AG10803 (cell line): ENCODE data around the gene RIPK4.

Experiments
- DNase-seq: peaks from one replicate; pipeline ENCODE4 v3.0.0; 2010; ENCODE audit warnings: low read depth
- H3K4me3 ChIP-seq: 2 replicates; pipeline ENCODE4 v1.5.1; 2011; ENCODE audit warnings: mild to moderate bottlenecking, low read length, control low read depth
- TF ChIP-seq, protein P1 (sequence below): conservative IDR thresholded peaks from 2 replicates; pipeline ENCODE4 v1.5.1; 2011; ENCODE audit warnings: mild to moderate bottlenecking, low read length, control low read depth, inconsistent platforms

RIPK4 gene

DNA sequence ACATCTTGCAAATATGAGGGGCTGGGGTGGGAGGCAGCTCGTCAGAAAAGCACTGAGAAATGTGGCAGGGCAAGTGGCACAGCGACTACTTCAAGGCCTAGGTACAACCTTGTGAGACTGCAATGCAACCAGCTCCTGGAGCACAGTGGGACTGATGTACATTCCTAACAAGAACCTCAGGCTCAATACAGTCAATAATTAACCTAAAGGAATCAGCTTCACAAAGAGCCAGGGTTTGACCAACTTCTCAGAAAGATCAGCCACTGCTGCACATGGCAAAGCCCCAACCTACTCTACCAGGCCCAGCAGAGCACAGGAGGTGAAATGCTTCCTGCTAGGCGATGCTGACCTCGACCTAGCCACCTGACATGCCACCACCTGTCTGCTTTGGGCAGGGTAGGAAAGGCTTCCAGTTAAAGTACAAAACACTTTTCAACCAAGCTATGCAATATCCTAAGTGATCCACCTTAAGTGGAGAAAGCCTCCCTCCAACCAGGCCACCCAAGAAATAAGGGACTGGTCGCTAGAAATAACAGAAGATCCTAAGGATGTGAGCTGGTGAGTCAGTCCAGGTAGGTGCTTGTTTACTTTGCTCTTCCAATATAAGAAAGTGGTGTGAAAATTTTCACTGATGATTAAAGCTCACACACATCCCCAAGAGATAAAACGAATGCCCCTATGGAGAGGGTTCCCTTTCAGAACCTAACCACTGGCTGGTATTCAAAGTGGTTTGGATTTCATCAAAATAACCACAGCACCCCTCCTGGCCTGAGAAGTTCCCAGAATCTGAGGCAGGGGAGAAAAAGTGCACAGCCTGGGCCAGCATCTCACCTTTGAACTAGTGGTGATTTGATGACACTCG, 2.1 kb downstream of the RIPK4 start:
- no peak for DNase-seq
- no peak overlapping the region for H3K4me3 ChIP-seq
- TF ChIP-seq, protein P1, sequence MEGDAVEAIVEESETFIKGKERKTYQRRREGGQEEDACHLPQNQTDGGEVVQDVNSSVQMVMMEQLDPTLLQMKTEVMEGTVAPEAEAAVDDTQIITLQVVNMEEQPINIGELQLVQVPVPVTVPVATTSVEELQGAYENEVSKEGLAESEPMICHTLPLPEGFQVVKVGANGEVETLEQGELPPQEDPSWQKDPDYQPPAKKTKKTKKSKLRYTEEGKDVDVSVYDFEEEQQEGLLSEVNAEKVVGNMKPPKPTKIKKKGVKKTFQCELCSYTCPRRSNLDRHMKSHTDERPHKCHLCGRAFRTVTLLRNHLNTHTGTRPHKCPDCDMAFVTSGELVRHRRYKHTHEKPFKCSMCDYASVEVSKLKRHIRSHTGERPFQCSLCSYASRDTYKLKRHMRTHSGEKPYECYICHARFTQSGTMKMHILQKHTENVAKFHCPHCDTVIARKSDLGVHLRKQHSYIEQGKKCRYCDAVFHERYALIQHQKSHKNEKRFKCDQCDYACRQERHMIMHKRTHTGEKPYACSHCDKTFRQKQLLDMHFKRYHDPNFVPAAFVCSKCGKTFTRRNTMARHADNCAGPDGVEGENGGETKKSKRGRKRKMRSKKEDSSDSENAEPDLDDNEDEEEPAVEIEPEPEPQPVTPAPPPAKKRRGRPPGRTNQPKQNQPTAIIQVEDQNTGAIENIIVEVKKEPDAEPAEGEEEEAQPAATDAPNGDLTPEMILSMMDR: no peak

DNA sequence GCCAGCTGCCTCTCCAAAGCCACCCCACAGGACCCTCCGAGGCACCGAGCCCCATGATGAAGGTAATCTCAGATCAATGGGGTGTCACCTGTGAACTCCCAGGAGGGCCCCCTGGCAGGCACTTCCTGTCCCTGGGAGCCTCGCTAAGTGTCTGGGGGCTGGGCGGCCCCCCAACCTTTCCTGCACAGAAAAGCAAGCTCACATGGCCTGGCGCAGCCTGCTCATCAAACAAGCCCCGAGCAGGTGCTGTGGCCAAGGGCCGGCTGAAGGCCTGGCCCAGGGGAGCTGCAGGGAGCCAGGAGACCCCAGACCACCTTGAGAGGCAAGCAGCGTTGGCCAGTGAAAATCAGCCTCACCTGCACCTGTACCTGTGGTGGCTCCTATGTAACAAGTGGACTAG, 2.9 kb downstream of the RIPK4 start:
- TF ChIP-seq, protein P1: no peak
- no peak for DNase-seq
- H3K4me3 ChIP-seq: no peak overlapping the region

DNA sequence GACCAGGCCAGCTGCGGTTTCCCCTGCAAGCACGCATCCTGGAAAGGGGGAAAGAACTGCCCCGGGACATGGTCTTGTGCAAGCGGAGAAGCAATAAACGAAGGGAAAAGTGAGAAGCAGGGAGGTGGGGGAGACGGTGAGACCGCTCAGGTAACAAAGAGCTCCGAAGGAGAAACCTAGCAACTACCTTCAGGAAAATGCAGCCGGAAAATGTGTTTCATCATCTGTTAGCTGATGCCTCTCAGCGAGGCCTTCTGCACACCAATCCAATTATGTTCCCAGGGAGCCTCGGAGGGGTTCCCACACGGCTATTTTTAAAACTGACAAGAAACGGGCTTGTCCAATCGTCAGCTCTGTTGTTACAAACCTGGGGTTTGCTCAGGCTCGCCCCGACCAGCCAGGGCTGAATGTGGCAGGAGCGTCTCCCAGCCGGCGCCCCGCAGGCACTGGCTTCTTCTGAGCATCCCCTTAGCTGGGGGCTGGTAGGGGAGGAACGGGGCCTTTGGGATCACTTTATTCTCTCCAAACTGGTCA, 3.4 kb downstream of the RIPK4 start:
- H3K4me3 ChIP-seq: no peak overlapping the region
- TF ChIP-seq, protein P1: no peak

DNA sequence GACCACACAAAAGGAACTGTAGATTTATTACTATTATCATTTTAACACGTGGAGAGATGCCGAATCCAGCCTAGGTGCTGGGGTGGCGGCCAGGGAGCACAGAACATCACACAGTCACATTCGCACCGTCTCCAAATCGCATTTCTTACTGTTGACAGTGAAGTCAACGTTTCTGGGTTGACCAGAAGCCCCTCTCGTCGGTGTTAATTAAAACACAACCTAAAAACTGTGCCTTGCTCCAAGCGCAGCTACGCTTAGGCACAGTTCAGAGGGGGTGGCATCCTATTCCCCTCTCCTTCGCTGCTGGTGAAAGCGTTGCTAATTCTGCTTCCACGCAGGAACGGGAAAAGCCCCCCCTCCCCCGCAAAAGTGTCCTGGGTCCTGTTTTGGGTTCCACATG, 4.1 kb downstream of the RIPK4 start:
- TF ChIP-seq, protein P1: no peak
- DNase-seq: no peak
- H3K4me3 ChIP-seq: no peak overlapping the region

More for the DNA sequence above, 3.4 kb downstream of the RIPK4 start:
- no peak for DNase-seq

DNA sequence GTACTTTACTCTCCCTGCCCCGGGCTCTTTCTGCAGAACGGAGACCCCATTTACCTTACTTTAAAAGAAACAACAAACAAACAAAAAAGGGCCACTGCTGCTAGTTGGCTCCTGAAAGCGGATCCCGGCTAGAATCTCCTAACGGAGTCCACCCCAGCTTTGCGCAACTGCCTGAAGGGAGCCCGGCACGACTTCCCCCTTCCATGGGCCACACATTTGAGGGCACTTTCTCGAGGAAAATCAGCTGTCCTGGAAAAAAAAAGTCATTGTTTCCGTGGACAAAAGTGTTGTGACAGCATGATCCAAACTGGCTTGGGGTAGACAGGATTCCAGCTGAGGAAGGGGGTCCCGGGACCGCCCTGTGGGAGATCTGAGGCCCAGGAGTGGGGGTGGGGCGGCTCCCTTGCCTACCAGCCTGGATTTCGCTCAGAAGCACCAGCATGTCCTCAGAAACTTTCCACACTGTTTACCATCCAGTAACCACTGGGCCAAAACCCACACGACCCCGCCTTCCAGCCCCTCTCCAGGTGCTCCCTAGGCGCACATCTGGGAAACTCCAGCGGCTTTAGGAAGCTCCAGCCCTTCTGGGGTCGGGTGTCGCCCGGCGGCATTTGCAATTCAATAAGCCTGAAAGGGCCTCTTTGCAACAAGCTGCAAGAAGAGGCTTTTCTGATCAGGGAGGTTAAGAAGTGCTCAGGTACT, 4.8 kb downstream of the RIPK4 start:
- no peak for DNase-seq
- TF ChIP-seq, protein P1: no peak
- no peak overlapping the region for H3K4me3 ChIP-seq

DNA sequence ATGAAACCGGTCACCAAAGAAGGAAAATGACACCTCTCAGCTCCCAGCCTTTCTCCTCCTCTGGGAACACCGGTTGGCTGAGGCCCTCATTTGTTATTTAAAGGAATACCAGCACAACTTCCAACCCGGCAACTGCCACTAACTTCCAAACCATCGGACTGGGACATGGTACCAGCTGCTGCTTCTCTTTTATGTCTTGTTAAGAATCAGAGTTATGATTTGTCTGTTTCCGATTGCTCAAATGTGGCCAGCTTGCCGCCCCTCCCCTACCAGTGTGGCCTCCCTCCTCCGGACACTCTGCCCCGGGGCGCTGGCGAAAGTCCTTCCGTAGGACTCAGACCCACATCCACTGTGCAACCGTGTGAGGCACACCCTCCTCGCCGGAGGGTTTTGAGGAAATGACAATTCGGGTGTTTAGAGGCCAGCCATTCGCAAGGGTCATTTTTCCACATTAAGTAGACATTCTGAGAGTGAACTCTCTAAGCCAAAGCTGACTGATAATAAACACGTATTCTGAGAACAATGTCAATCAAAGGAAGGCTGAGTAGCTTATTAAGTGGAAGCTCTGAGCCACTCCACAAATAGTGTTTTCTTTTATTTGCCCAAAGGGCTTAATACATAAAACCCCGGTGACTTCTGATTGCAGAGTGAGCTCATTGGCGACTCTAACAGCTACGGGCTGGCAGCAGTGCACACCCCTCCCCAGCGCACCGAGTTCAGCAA, 5.5 kb downstream of the RIPK4 start:
- DNase-seq: no peak

More for the DNA sequence above, 5.5 kb downstream of the RIPK4 start:
- no peak overlapping the region for H3K4me3 ChIP-seq
- TF ChIP-seq, protein P1: no peak
